Measurements from ENCODE around the gene VWA1.

DNA sequence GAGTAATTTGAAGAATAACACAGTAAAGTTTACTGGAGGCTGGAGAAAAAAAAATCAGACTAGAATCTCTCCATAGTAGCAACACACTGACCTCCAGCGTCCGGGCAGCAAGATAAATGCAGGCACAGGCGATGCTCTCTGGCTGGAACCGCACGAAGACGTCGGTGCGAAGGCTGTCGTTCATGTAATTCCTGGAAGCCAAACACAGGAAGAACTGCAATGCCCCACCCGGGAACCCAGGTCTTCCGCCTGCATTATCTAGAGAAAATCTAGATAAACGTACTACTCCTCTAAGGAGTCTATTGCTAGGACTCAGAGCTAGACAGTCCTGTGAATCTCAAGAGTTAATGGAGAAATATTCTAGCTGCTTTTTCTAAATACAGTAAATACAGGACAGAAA, 44.8 kb upstream of the VWA1 start:
- TF ChIP-seq, protein P1, sequence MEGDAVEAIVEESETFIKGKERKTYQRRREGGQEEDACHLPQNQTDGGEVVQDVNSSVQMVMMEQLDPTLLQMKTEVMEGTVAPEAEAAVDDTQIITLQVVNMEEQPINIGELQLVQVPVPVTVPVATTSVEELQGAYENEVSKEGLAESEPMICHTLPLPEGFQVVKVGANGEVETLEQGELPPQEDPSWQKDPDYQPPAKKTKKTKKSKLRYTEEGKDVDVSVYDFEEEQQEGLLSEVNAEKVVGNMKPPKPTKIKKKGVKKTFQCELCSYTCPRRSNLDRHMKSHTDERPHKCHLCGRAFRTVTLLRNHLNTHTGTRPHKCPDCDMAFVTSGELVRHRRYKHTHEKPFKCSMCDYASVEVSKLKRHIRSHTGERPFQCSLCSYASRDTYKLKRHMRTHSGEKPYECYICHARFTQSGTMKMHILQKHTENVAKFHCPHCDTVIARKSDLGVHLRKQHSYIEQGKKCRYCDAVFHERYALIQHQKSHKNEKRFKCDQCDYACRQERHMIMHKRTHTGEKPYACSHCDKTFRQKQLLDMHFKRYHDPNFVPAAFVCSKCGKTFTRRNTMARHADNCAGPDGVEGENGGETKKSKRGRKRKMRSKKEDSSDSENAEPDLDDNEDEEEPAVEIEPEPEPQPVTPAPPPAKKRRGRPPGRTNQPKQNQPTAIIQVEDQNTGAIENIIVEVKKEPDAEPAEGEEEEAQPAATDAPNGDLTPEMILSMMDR (IDR thresholded peaks at IDR 0.05) = no peak
- TF ChIP-seq, protein P2, sequence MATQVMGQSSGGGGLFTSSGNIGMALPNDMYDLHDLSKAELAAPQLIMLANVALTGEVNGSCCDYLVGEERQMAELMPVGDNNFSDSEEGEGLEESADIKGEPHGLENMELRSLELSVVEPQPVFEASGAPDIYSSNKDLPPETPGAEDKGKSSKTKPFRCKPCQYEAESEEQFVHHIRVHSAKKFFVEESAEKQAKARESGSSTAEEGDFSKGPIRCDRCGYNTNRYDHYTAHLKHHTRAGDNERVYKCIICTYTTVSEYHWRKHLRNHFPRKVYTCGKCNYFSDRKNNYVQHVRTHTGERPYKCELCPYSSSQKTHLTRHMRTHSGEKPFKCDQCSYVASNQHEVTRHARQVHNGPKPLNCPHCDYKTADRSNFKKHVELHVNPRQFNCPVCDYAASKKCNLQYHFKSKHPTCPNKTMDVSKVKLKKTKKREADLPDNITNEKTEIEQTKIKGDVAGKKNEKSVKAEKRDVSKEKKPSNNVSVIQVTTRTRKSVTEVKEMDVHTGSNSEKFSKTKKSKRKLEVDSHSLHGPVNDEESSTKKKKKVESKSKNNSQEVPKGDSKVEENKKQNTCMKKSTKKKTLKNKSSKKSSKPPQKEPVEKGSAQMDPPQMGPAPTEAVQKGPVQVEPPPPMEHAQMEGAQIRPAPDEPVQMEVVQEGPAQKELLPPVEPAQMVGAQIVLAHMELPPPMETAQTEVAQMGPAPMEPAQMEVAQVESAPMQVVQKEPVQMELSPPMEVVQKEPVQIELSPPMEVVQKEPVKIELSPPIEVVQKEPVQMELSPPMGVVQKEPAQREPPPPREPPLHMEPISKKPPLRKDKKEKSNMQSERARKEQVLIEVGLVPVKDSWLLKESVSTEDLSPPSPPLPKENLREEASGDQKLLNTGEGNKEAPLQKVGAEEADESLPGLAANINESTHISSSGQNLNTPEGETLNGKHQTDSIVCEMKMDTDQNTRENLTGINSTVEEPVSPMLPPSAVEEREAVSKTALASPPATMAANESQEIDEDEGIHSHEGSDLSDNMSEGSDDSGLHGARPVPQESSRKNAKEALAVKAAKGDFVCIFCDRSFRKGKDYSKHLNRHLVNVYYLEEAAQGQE (IDR thresholded peaks at IDR 0.05; ENCODE audit: insufficient read depth in 1 of 2, low read depth in 2 of 2, low read length in 1 of 2) = no peak
